Measurements from ENCODE around the gene STEEP1.

STEEP1 gene

DNA sequence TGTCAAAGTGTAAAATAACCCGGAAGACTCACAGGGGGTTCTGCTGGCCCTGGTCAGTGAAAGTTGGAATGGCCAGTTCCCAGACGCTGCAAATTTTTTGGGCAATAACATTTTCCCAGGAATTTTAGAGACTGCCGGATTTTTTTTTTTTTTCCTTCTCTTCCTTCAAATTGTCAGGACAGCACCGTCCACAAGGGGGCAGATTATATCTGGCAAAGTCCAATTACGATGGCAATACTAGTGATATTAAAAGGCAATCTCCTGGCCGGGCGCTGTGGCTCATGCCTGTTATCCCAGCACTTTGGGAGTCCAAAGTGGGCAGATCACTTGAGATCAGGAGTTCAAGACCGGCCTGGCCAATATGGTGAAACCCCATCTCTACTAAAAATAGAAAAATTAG, 76.5 kb downstream of the STEEP1 start:
- DNase-seq (ENCODE audit: low read depth in 2 of 2), result no peak

Measured in stimulated activated CD4-positive, alpha-beta T cell treated with anti-CD3 and anti-CD28 coated beads, Interleukin-1b, Interleukin-23, amount 100 ng/mL, for 1 hour (primary cell).